H9 (cell line): ENCODE results near the gene ASTN2. TPM values are rescaled to one million over a fixed set of nuclear protein-coding genes. Genes with fewer than 3 reads are reported as not detected.

Source experiments
- DNase-seq: peaks from one replicate; pipeline ENCODE4 v3.0.0-alpha.2; 2017
- H2AFZ ChIP-seq: one replicate; pipeline ENCODE4 v1.6.1; 2013; ENCODE audit warnings: mild to moderate bottlenecking, low read length, control low read depth, moderate library complexity
- H2AK5ac ChIP-seq: 2 replicates; pipeline ENCODE4 v1.6.1; 2013; ENCODE audit warnings: low read length, control low read depth, mixed read lengths; ENCODE audit not compliant: insufficient read length
- H2BK120ac ChIP-seq: one replicate; pipeline ENCODE4 v1.6.1; 2013; ENCODE audit warnings: low read depth, mild to moderate bottlenecking, low read length, control low read depth, inconsistent platforms; ENCODE audit not compliant: poor library complexity, severe bottlenecking
- H2BK12ac ChIP-seq: 2 replicates; pipeline ENCODE4 v1.6.1; 2013; ENCODE audit warnings: low read length, control low read depth, mixed read lengths, low read depth; ENCODE audit not compliant: insufficient read length
- H2BK15ac ChIP-seq: 2 replicates; pipeline ENCODE4 v1.6.1; 2013; ENCODE audit warnings: low read depth, low read length, control low read depth
- H2BK20ac ChIP-seq: one replicate; pipeline ENCODE4 v1.6.1; 2013; ENCODE audit warnings: low read depth, mild to moderate bottlenecking, low read length, control low read depth, inconsistent platforms; ENCODE audit not compliant: poor library complexity, severe bottlenecking
- H2BK5ac ChIP-seq: 2 replicates; pipeline ENCODE4 v1.6.1; 2013; ENCODE audit warnings: low read length, control low read depth, mixed read lengths; ENCODE audit not compliant: insufficient read length
- H3K14ac ChIP-seq: 2 replicates; pipeline ENCODE4 v1.6.1; 2013; ENCODE audit warnings: low read length, control low read depth; ENCODE audit not compliant: insufficient read depth
- H3K18ac ChIP-seq: 2 replicates; pipeline ENCODE4 v1.6.1; 2013; ENCODE audit warnings: low read depth, mild to moderate bottlenecking, mixed read lengths, low read length, control low read depth; ENCODE audit not compliant: insufficient read length
- H3K23ac ChIP-seq: 2 replicates; pipeline ENCODE4 v1.6.1; 2013; ENCODE audit warnings: low read length, control low read depth, mixed read lengths, low read depth; ENCODE audit not compliant: insufficient read length
- H3K23me2 ChIP-seq: 2 replicates; pipeline ENCODE4 v1.6.1; 2013; ENCODE audit warnings: low read depth, mild to moderate bottlenecking, mixed read lengths, low read length, control low read depth; ENCODE audit not compliant: insufficient read length, poor library complexity, severe bottlenecking
- H3K27ac ChIP-seq: 2 replicates; pipeline ENCODE4 v1.5.1; 2013; ENCODE audit warnings: low read length, control low read depth, mixed read lengths, low read depth; ENCODE audit not compliant: insufficient read length
- H3K27me3 ChIP-seq: 2 replicates; pipeline ENCODE4 v1.6.1; 2013; ENCODE audit warnings: low read length, control low read depth, inconsistent platforms; ENCODE audit not compliant: insufficient read depth
- H3K4ac ChIP-seq: 2 replicates; pipeline ENCODE4 v1.6.1; 2013; ENCODE audit warnings: low read depth, mild to moderate bottlenecking, control low read depth, inconsistent platforms, low read length, moderate library complexity
- H3K4me1 ChIP-seq: 2 replicates; pipeline ENCODE4 v1.6.1; 2013; ENCODE audit warnings: low read length, control low read depth, inconsistent platforms; ENCODE audit not compliant: insufficient read depth
- H3K4me2 ChIP-seq: 2 replicates; pipeline ENCODE4 v1.6.1; 2013; ENCODE audit warnings: low read length, control low read depth, mixed read lengths; ENCODE audit not compliant: insufficient read length, insufficient read depth
- H3K56ac ChIP-seq: 2 replicates; pipeline ENCODE4 v1.6.1; 2013; ENCODE audit warnings: low read depth, mild to moderate bottlenecking, mixed read lengths, low read length, control low read depth; ENCODE audit not compliant: insufficient read length
- H3K79me1 ChIP-seq: 2 replicates; pipeline ENCODE4 v1.6.1; 2013; ENCODE audit warnings: low read depth, mild to moderate bottlenecking, moderate library complexity, low read length, control low read depth, inconsistent platforms; ENCODE audit not compliant: insufficient read depth, poor library complexity, severe bottlenecking
- H3K79me2 ChIP-seq: 2 replicates; pipeline ENCODE4 v1.6.1; 2013; ENCODE audit warnings: low read length, control low read depth, inconsistent platforms; ENCODE audit not compliant: insufficient read depth
- H3K9ac ChIP-seq: 2 replicates; pipeline ENCODE4 v1.6.1; 2013; ENCODE audit warnings: low read length, control low read depth, mixed read lengths; ENCODE audit not compliant: insufficient read length; ENCODE audit errors: extremely low read depth
- H3K9me3 ChIP-seq: one replicate; pipeline ENCODE4 v1.6.1; 2013; ENCODE audit warnings: low read depth, low read length, inconsistent platforms; ENCODE audit not compliant: control insufficient read depth
- H3T11ph ChIP-seq: one replicate; pipeline ENCODE4 v1.6.1; 2013; ENCODE audit warnings: mild to moderate bottlenecking, low read length, control low read depth, inconsistent platforms
- H4K20me1 ChIP-seq: one replicate; pipeline ENCODE4 v1.6.1; 2013; ENCODE audit not compliant: control insufficient read depth, insufficient read length, insufficient read depth
- H4K5ac ChIP-seq: 2 replicates; pipeline ENCODE4 v1.6.1; 2013; ENCODE audit warnings: low read depth, mild to moderate bottlenecking, mixed read lengths, low read length, control low read depth; ENCODE audit not compliant: insufficient read length
- H4K8ac ChIP-seq: replicated peaks from 2 replicates; pipeline ENCODE4 v1.6.1; 2013; ENCODE audit warnings: low read length, control low read depth, mixed read lengths, low read depth; ENCODE audit not compliant: insufficient read length
- H4K91ac ChIP-seq: 2 replicates; pipeline ENCODE4 v1.6.1; 2013; ENCODE audit warnings: low read depth, mild to moderate bottlenecking, moderate library complexity, mixed read lengths, low read length, control low read depth; ENCODE audit not compliant: insufficient read length
- H3K27ac Mint-ChIP-seq, 3 experiments: 2 replicates in 2 of 3; 3 replicates in 1 of 3; pipeline ENCODE4 v1.8.0; 2020 to 2021; ENCODE audit warnings: mixed read lengths in 3 of 3, mild to moderate bottlenecking in 1 of 3, moderate library complexity in 1 of 3
- H3K27me3 Mint-ChIP-seq: 2 replicates; pipeline ENCODE4 v1.8.0; 2021; ENCODE audit warnings: low read depth, mild to moderate bottlenecking, moderate library complexity, mixed read lengths
- H3K36me3 Mint-ChIP-seq, 3 experiments: 2 replicates in 2 of 3; 3 replicates in 1 of 3; pipeline ENCODE4 v1.8.0; 2020 to 2021; ENCODE audit warnings: low read depth in 3 of 3, mixed read lengths in 3 of 3; ENCODE audit not compliant: insufficient read depth in 1 of 3
- H3K4me1 Mint-ChIP-seq, 2 experiments: 2 replicates each; pipeline ENCODE4 v1.8.0; 2020; ENCODE audit warnings: mixed read lengths in 2 of 2
- H3K4me3 Mint-ChIP-seq, 2 experiments: 2 replicates in 1 of 2; 3 replicates in 1 of 2; pipeline ENCODE4 v1.8.0; 2020 to 2021; ENCODE audit warnings: mild to moderate bottlenecking in 2 of 2, mixed read lengths in 2 of 2, moderate library complexity in 1 of 2
- H3K9me3 Mint-ChIP-seq, 2 experiments: 2 replicates in 1 of 2; 3 replicates in 1 of 2; pipeline ENCODE4 v1.8.0; 2020; ENCODE audit warnings: mild to moderate bottlenecking in 2 of 2, mixed read lengths in 2 of 2, moderate library complexity in 1 of 2
- WGBS: extraction: QIAGEN DNeasy Blood & Tissue Kit; methylation state at CpG from one replicate; pipeline ENCODE4 v1.1.7; 2013; ENCODE audit warnings: missing lambda C conversion rate, low lambda C conversion rate, mixed read lengths; ENCODE audit not compliant: insufficient read length; ENCODE audit errors: extremely low coverage; 5-methylcytosine and 5-hydroxymethylcytosine counted together
- total RNA-seq: library from RNA; stranded (reverse); gene quantifications from 2 replicates; pipeline ENCODE4 v1.2.1, GENCODE V29; 2021
- TF ChIP-seq, protein P1 (sequence below): fragments of 200-600 bp; sonication (generic); conservative IDR thresholded peaks from 3 replicates; pipeline ENCODE4 v1.8.0; 2021; ENCODE audit warnings: antibody characterized with exemption, mild to moderate bottlenecking

Gene ASTN2
- total RNA-seq, 1 experiment from 2014 or later = 9.7 TPM

DNA sequence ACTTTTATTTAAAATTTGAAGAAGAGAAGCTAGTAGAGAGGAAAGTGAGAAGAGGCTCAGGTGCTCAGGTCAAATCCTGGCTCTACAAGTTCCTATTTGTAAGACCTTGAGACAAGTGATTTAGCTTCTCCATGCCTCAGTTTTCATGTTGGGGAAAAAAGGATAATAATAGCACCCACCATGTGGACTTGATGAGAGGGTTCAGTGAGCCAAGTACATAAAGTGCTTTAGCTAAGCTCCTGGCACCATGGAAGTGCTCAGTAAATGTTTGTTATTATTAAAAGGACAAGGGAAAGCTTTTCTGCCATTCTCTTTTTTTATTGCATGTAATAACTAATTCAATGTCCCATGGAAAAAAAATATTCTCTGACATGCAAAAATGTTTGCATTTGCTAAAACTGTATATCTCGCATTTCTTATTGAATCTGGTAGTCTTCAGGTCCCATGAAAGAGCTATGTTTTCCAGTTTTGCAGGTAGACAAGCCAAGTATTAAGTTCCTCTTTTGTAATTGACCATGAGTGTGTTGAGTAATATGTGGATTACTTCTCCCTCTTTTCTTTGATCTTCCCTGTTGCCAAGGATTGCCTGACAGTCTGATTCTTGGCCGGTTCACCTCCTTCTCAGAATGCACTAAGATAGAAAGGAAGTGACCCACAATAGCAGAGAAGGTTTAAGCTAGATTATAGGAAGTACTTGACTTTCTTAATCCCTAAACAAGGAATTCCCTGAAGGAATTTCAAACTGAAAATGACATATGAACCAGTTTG is 773.4 kb downstream of the ASTN2 start:
- Mint-ChIP-seq H3K4me3 (no peak overlapping the region), H3K27ac (no peak overlapping the region), H3K4me1 (no peaks in the 10 kb centered on the region), H3K36me3 (no peaks in the 10 kb centered on the region), H3K9me3 (no peaks in the 10 kb centered on the region), H3K27me3 (no peaks in the 10 kb centered on the region)
- Histone ChIP-seq H3K14ac (no peak overlapping the region), H3K79me1 (no peaks in the 10 kb centered on the region), H4K91ac (no peak overlapping the region), H2BK120ac (no peak overlapping the region), H3K4me1 (no peaks in the 10 kb centered on the region), H3K4ac (no peak overlapping the region), H3K4me2 (no peak overlapping the region), H3K23ac (no peak overlapping the region), H4K20me1 (no peaks in the 10 kb centered on the region), H3K56ac (no peak overlapping the region), H3K9ac (no peak overlapping the region), H2AFZ (no peak overlapping the region), H3K79me2 (no peaks in the 10 kb centered on the region), H3K27me3 (no peaks in the 10 kb centered on the region), H3K18ac (no peak overlapping the region), H2BK15ac (no peak overlapping the region), H2BK5ac (no peak overlapping the region), H3T11ph (no peak overlapping the region), H4K8ac (no peak overlapping the region), H2AK5ac (no peak overlapping the region), H3K9me3 (no peaks in the 10 kb centered on the region), H3K23me2 (no peaks in the 10 kb centered on the region), H3K27ac (no peak overlapping the region), H4K5ac (no peak overlapping the region), H2BK12ac (no peak overlapping the region), H2BK20ac (no peak overlapping the region)
- WGBS = no CpG with 5 or more reads among the region's 2 CpGs
- DNase-seq = no peak
- TF ChIP-seq, protein P1, sequence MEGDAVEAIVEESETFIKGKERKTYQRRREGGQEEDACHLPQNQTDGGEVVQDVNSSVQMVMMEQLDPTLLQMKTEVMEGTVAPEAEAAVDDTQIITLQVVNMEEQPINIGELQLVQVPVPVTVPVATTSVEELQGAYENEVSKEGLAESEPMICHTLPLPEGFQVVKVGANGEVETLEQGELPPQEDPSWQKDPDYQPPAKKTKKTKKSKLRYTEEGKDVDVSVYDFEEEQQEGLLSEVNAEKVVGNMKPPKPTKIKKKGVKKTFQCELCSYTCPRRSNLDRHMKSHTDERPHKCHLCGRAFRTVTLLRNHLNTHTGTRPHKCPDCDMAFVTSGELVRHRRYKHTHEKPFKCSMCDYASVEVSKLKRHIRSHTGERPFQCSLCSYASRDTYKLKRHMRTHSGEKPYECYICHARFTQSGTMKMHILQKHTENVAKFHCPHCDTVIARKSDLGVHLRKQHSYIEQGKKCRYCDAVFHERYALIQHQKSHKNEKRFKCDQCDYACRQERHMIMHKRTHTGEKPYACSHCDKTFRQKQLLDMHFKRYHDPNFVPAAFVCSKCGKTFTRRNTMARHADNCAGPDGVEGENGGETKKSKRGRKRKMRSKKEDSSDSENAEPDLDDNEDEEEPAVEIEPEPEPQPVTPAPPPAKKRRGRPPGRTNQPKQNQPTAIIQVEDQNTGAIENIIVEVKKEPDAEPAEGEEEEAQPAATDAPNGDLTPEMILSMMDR = no peak
